ENCODE results near the gene PWP2.
A peak's percentile ranks its signal among the peaks of the same experiment; 100 is the strongest.
"Not testable (repeated sequence)": the region's sequence is repeated elsewhere in the genome, so short reads cannot be mapped to it uniquely, and the experiment has no call there.

PWP2 gene

GRCh38 chr21:44089001-44089911, 17.9 kb upstream of the PWP2 start:
- peak overlapping the region; percentile 71 for H3K4me3 Mint-ChIP-seq
- H3K27me3 Mint-ChIP-seq (ENCODE audit: low read depth), result no peaks in the 10 kb centered on the region
- peaks cover 72% of the 10 kb centered on the region for H3K36me3 Mint-ChIP-seq (ENCODE audit: low read depth)
- no peaks in the 10 kb centered on the region for H3K9me3 Mint-ChIP-seq
- peak overlapping the region; percentile 92 for H3K27ac Mint-ChIP-seq
- peaks cover 65% of the 10 kb centered on the region for H3K4me1 Mint-ChIP-seq (ENCODE audit: low read depth)

GRCh38 chr21:44090325-44090724, 16.9 kb upstream of the PWP2 start:
- Mint-ChIP-seq H3K27ac (peak overlapping the region; percentile 92), H3K4me1 (ENCODE audit: low read depth) (peaks cover 57% of the 10 kb centered on the region), H3K4me3 (peak overlapping the region; percentile 43), H3K36me3 (ENCODE audit: low read depth) (peaks cover 67% of the 10 kb centered on the region), H3K27me3 (ENCODE audit: low read depth) (no peaks in the 10 kb centered on the region), H3K9me3 (no peaks in the 10 kb centered on the region)

DNA sequence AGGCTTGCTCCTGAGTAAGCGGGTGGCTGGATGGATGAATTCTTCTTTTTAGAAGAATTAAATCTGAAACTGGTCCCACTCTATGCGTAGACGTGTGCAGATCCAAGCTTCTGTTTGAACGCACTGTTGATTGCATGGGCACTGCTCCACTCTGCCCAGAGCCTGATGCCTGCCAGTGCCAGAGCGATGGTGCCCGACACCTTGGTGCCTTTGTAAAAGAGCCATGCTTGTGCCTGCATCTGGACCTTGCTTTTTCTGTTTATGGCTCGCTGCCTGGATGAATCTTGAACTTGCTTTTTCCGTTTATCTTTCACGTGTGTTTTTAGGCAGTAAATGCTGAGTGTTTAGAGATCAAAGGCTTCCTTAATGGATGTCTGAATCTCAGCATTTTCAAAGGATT, 15.0 kb upstream of the PWP2 start:
- no peaks in the 10 kb centered on the region for H3K9me3 Mint-ChIP-seq
- peaks cover 51% of the 10 kb centered on the region for H3K36me3 Mint-ChIP-seq (ENCODE audit: low read depth)
- H3K4me3 Mint-ChIP-seq, result no peak overlapping the region
- peaks cover 40% of the 10 kb centered on the region for H3K4me1 Mint-ChIP-seq (ENCODE audit: low read depth)
- H3K27ac Mint-ChIP-seq, result no peak overlapping the region
- H3K27me3 Mint-ChIP-seq (ENCODE audit: low read depth), result no peaks in the 10 kb centered on the region

- peaks cover 26% of the 10 kb centered on the region for H3K4me1 Mint-ChIP-seq (ENCODE audit: low read depth)
- H3K9me3 Mint-ChIP-seq, result no peaks in the 10 kb centered on the region
- H3K27me3 Mint-ChIP-seq (ENCODE audit: low read depth), result no peaks in the 10 kb centered on the region
- H3K27ac Mint-ChIP-seq, result peak overlapping the region; percentile 45
- H3K4me3 Mint-ChIP-seq, result no peak overlapping the region
- peaks cover 36% of the 10 kb centered on the region for H3K36me3 Mint-ChIP-seq (ENCODE audit: low read depth)
Observed at GRCh38 chr21:44093761-44094160, 13.4 kb upstream of the PWP2 start.

DNA sequence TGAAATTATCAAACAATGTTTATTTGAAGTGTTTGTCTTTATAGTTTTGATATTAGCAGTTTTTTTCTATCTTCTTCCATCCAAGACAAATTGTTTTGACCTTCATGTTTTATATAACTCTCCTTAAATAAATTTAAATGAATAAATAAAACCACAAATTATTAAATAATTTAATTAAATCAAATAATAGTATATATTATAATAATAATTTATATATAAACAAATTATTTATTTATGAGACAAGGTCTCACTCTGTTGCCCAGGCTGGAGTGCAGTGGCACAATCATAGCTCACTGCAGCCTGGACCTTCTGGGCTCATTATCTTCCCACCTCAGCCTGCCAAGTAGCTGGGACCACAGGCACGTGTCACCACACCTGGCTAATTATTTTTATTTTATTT, 12.4 kb upstream of the PWP2 start:
- H3K4me1 Mint-ChIP-seq (ENCODE audit: low read depth), result peaks cover 15% of the 10 kb centered on the region
- no peaks in the 10 kb centered on the region for H3K9me3 Mint-ChIP-seq
- no peak overlapping the region for H3K4me3 Mint-ChIP-seq
- no peaks in the 10 kb centered on the region for H3K27me3 Mint-ChIP-seq (ENCODE audit: low read depth)
- H3K27ac Mint-ChIP-seq, result no peak overlapping the region
- peaks cover 26% of the 10 kb centered on the region for H3K36me3 Mint-ChIP-seq (ENCODE audit: low read depth)

GRCh38 chr21:44098507-44098906, 8.7 kb upstream of the PWP2 start:
- H3K27me3 Mint-ChIP-seq (ENCODE audit: low read depth); H3K9me3 Mint-ChIP-seq; H3K27ac Mint-ChIP-seq; H3K36me3 Mint-ChIP-seq (ENCODE audit: low read depth); H3K4me3 Mint-ChIP-seq; H3K4me1 Mint-ChIP-seq (ENCODE audit: low read depth): not testable (repeated sequence)

- not testable (repeated sequence) for H3K36me3 Mint-ChIP-seq (ENCODE audit: low read depth); H3K4me3 Mint-ChIP-seq; H3K27me3 Mint-ChIP-seq (ENCODE audit: low read depth); H3K27ac Mint-ChIP-seq; H3K9me3 Mint-ChIP-seq; H3K4me1 Mint-ChIP-seq (ENCODE audit: low read depth)
Observed at GRCh38 chr21:44098964-44099363, 8.2 kb upstream of the PWP2 start.

GRCh38 chr21:44107589-44107988, 390 bp downstream of the PWP2 start:
- H3K4me1 Mint-ChIP-seq (ENCODE audit: low read depth); H3K36me3 Mint-ChIP-seq (ENCODE audit: low read depth); H3K27ac Mint-ChIP-seq; H3K27me3 Mint-ChIP-seq (ENCODE audit: low read depth); H3K9me3 Mint-ChIP-seq; H3K4me3 Mint-ChIP-seq: not testable (repeated sequence)

DNA sequence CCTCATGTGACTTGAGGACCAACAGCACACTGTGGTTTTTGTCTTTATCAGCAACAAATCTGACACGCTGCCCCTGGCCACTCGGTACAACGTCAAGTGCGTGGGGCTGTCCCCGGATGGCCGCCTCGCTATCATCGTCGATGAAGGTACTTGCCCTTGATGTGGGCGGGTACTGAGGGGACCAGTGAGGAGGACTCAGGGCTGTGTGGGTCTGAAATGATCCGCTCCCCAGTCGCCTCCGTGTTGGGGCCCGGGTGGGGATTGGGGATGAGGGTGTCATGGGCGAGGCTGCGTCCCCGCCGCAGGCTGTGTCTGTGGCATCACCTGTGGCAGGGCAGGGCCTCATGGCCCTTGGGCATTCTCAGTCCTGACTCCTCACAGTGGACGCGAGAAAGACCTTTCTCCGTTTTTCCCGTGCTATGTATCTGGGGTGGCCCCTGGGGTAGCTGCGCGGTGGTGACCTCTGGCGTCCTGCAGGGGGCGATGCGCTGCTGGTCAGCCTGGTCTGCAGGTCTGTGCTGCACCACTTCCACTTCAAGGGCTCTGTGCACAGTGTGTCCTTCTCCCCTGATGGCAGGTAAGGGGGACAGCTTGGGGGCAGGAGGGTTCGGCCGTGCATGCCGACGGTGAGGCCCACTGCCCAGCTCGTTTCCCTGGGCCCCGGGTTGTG, 6.6 kb downstream of the PWP2 start:
- H3K9me3 Mint-ChIP-seq; H3K4me1 Mint-ChIP-seq (ENCODE audit: low read depth); H3K4me3 Mint-ChIP-seq; H3K27me3 Mint-ChIP-seq (ENCODE audit: low read depth); H3K36me3 Mint-ChIP-seq (ENCODE audit: low read depth); H3K27ac Mint-ChIP-seq: not testable (repeated sequence)

DNA sequence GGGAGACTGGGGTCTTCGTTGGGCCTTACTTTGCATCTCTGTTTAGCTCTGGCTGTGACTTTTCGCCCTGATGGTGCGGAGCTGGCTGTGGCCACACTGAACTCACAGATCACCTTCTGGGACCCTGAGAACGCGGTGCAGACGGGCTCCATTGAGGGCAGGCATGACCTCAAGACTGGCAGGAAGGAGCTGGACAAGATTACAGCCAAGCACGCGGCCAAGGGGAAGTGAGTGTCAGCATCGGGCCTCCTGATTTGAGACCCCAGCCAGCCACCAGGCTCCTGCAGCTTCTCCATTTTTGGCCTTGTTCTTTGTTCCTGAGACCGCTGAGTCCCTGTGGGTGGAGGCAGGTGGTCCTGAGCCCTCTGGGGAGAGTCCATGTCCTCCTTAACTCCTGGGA, 14.9 kb downstream of the PWP2 start:
- H3K27ac Mint-ChIP-seq; H3K36me3 Mint-ChIP-seq (ENCODE audit: low read depth); H3K9me3 Mint-ChIP-seq; H3K4me3 Mint-ChIP-seq; H3K4me1 Mint-ChIP-seq (ENCODE audit: low read depth); H3K27me3 Mint-ChIP-seq (ENCODE audit: low read depth): not testable (repeated sequence)

- not testable (repeated sequence) for H3K36me3 Mint-ChIP-seq (ENCODE audit: low read depth); H3K27ac Mint-ChIP-seq; H3K27me3 Mint-ChIP-seq (ENCODE audit: low read depth); H3K4me3 Mint-ChIP-seq; H3K9me3 Mint-ChIP-seq; H3K4me1 Mint-ChIP-seq (ENCODE audit: low read depth)
Observed at GRCh38 chr21:44127827-44128226, 20.6 kb downstream of the PWP2 start.

- not testable (repeated sequence) for H3K4me1 Mint-ChIP-seq (ENCODE audit: low read depth); H3K4me3 Mint-ChIP-seq; H3K36me3 Mint-ChIP-seq (ENCODE audit: low read depth)
Observed at GRCh38 chr21:44133715-44134057, 26.5 kb downstream of the PWP2 start.

GRCh38 chr21:44134732-44135131, 27.5 kb downstream of the PWP2 start:
- H3K27me3 Mint-ChIP-seq (ENCODE audit: low read depth); H3K4me1 Mint-ChIP-seq (ENCODE audit: low read depth); H3K27ac Mint-ChIP-seq; H3K9me3 Mint-ChIP-seq; H3K4me3 Mint-ChIP-seq; H3K36me3 Mint-ChIP-seq (ENCODE audit: low read depth): not testable (repeated sequence)

More at GRCh38 chr21:44133715-44134057, 26.5 kb downstream of the PWP2 start:
- not testable (repeated sequence) for H3K9me3 Mint-ChIP-seq; H3K27ac Mint-ChIP-seq; H3K27me3 Mint-ChIP-seq (ENCODE audit: low read depth)

DNA sequence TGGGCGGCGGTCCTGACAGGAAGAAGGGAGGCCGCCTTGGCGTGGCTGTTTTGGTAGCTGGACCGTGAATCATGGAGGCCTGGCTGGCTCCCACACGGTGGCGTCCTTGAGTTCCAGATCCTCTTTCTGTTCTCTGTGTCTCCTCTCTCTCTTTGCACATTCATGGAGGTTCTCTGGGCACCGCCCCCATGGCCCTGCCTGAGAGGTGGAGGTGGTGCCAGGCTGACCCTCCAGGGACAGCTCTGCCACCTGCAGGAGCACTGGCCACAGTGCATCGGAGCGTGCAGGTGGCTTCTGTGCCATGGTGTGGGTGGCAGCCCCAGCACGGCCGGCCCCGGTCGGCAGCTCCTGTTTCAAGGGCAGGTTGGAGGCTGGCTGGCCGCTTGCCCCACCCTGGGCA, 30.8 kb downstream of the PWP2 start:
- not testable (repeated sequence) for H3K27me3 Mint-ChIP-seq (ENCODE audit: low read depth); H3K9me3 Mint-ChIP-seq; H3K27ac Mint-ChIP-seq; H3K4me1 Mint-ChIP-seq (ENCODE audit: low read depth); H3K4me3 Mint-ChIP-seq; H3K36me3 Mint-ChIP-seq (ENCODE audit: low read depth)

DNA sequence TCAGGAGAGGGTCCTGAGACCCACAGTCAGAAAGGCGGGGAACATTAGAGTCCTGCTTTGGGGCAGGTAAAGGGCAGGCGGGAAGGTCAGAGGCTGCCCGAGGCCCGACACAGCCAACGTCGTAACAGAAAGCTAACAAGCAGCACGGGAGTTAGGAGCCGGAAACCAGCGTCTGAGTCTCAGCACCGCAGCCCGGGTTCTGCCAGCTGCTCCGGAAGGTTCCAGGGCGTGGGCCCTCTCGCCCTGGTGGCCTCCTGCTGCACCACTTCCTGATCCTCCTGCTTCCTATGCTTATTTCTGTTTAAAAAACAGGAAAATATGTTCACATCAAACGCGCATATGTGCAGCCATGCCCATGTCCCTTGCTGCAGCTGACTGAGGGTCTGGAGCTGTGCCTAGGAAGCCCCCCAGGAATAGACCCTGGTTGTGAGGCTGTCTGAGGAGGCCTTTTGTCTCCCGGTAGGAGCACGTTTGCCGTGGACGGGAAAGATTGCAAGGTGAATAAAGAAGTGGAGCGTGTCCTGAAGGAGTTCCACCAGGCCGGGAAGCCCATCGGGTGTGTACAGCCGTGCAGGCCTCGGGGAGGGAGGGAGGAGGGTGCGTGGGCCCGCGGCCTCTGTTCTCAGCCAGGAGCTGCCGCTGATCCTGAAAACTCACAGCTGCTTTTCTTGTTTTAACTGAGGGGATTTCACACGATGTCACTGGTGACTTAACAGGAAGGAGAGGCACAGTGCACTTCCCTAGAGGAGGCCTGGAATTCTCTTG, 32.8 kb downstream of the PWP2 start:
- not testable (repeated sequence) for H3K9me3 Mint-ChIP-seq; H3K4me1 Mint-ChIP-seq (ENCODE audit: low read depth); H3K36me3 Mint-ChIP-seq (ENCODE audit: low read depth); H3K27ac Mint-ChIP-seq; H3K27me3 Mint-ChIP-seq (ENCODE audit: low read depth); H3K4me3 Mint-ChIP-seq
